Activated T-cell treated with anti-CD3 and anti-CD28 coated beads, Interleukin-2, amount 50 U/mL, for 1 hour (primary cell): Measurements from ENCODE around the gene CGB2.
"Not testable (repeated sequence)": the region's sequence is repeated elsewhere in the genome, so short reads cannot be mapped to it uniquely, and the experiment has no call there.

Experiments
- DNase-seq: peaks from one replicate; pipeline ENCODE4 v3.0.0-alpha.2; 2020

CGB2 gene

GRCh38 chr19:49038557-49039276 lies 7.0 kb downstream of the CGB2 start:
- DNase-seq: not testable (repeated sequence)

GRCh38 chr19:49039736-49040135 lies 8.0 kb downstream of the CGB2 start:
- DNase-seq: not testable (repeated sequence)

DNA sequence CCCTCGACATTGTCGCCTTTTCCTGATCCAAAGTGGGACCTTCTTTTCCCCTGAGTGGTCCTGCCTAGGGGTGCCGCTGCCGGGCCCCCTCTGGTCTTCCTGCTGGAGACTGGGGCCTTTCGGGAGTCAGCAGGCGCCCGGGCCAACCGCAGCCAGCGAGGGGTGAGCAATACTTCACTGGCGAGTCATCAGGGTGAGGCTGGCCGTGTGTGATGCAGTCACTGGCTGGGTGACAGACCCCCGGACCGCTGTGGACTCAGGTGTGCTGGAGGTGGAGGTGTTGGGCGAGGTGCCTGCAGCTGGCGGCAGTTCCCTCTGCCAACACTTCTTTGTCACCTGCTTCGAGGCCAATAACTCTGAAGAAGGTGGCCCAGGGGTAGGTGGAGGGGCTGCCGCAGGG lies 10.5 kb downstream of the CGB2 start:
- no peak for DNase-seq

GRCh38 chr19:49042666-49043065 lies 11.0 kb downstream of the CGB2 start:
- DNase-seq: not testable (repeated sequence)

DNA sequence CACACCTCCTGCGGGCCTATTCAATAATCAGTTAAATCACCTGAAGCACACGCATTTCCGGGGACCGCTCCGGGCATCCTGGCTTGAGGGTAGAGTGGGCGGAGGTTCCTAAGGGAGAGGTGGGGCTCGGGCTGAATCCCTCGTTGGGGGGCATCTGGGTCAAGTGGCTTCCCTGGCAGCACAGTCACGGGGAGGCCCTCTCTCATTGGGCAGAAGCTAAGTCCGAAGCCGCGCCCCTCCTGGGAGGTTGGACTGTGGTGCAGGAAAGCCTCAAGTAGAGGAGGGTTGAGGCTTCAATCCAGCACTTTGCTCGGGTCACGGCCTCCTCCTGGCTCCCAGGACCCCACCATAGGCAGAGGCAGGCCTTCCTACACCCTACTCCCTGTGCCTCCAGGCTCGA lies 11.9 kb downstream of the CGB2 start, which contains the start of gene CGB5:
Gene CGB5, plus strand, starts transcription at position 301 of the 400 bp plus-strand sequence. CDS start 362 bp downstream, outside the sequence.
- DNase-seq: not testable (repeated sequence)

- not testable (repeated sequence) for DNase-seq
These were observed 17.3 kb downstream of the CGB2 start, which contains the start of gene CGB8 for GRCh38 chr19:49049011-49049410. CGB8 (minus strand) TSS chr19:49049111; CDS start chr19:49048739, 372 bp downstream.

DNA sequence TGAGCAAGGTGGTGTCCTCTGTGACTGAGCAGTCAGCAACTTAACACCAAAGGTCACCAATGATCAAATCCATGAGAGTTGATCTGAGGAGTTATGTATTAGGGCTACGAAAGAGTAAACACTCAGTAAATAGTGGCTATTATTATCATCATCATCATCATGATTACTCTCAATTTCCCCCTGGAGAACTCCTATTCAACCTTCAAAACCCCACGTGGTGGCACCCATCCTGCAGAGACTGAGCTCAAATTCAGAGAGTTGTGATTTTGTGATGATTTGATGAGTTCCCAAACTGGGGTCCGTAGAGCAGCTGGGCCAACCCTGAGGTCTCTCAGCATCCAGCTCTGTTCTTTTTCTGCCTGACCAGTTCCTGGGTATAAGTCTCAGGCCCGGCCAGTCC lies 18.1 kb downstream of the CGB2 start:
- DNase-seq: not testable (repeated sequence)

DNA sequence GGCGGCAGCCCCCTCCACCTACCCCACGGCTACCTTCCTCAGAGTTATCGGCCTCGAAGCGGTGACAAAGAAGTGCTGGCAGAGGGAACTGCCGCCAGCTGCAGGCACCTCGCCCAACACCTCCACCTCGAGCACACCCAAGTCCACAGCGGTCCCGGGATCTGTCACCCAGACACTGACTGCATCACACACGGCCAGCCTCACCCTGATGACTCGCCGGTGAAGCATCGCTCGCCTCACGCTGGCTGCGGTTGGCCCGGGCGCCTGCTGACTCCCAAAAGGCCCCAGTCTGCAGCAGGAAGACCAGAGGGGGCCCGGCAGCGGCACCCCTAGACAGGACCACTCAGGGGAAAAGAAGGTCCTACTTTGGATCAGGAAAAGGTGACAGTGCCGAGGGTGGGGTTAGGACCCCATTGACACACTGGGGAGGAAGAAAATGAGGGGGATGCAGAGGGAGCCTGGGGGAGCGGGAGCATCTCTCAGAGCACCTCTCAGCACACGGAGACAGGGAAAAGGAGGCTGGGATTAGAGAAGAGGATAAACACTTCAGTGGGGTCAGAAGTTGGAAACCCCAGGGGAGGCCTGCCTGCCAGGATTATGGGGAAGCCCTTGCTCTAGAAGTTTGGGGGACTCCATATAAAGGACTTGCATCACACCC lies 18.8 kb downstream of the CGB2 start:
- DNase-seq: not testable (repeated sequence)

GRCh38 chr19:49056101-49056901 lies 24.6 kb downstream of the CGB2 start:
- peak; percentile 68 for DNase-seq

DNA sequence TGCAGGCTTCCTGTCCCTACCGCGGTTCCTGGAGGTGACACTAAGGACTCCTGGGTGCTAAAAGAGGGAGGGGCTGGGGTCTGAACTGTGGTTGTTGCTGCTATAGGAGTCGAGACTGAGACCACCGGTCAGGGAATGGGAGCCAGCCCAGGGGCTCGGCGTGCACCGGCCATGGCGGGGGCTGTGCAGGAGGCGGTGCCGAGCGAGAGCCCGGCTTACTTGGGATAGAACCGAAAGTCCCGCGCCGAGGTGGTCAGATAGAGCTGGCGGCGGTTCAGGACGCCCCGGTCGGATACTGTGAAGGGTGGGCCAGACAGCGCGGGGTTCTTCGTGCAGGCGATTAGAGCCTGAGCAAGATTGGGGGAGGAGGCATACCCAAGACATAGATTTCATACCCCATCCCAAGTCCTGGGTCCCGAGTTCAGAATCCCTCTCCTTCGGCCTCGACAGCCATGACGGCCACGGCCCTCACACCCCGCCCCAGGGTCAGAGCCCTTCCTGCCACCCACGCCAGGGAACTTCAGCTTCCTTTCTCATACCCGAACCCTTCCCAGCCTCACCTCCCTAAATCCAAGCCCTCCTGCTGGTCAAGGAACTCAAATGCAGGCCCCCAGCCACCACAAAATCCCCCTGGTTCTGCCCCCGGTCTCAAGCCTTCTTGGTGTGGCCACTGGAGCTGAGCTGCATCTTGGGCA lies 25.4 kb downstream of the CGB2 start:
- peak; percentile 31 for DNase-seq

DNA sequence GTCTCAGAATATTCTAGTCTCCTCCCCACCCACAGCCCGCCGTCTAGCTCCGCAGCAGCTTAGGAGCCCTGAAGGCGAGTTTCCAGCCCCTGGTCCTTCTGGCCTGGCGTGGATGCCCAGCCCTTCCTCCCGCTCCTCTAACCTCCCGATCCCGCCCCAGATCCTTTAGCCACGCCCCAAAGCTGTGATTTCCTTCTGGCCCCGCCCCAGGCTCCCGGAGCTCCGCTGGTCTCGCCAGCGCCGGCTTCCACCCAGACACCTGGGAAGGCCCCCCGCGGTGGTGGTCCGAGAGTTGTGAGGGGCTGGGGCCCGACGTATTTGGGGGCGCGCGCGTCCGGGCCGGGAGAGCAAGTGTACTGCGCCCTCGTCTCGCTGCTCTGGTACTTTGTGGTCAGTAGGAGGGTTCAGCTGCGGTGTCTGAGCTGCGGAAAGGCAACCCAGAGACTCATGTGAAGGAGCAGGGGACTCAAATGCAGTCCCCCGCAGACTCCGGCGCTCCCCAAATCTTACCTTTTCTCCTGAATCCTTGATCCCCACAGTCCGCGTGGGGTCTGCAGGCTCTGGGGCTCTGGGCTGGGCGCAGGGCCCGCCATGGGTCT lies 26.0 kb downstream of the CGB2 start, which contains the start of gene CGB7:
Gene CGB7, minus strand, starts transcription at position 114 of the 599 bp plus-strand sequence. CDS start 2,374 bp downstream, outside the sequence.
- DNase-seq: peak; percentile 55

GRCh38 chr19:49058562-49058961 lies 26.9 kb downstream of the CGB2 start:
- DNase-seq: no peak

DNA sequence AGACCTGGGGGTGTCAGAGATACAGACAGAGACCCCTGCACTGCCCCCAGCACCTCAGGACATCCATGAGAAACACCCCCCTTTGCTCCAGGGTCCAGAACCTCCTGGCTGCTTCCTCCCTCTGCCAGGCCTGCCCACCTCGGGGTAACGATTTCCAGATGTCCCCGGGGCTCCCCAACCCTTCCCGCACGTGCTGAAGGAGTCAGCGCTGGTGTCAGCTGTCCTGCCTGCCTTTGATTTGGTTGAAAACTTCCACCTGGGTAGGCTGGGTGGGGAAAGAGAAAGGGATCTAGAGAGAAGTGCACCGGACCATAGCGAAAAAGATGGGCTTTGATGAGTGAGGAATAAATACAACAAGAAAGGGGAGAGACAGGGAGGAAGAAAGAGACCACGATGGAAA lies 27.4 kb downstream of the CGB2 start:
- no peak for DNase-seq

DNA sequence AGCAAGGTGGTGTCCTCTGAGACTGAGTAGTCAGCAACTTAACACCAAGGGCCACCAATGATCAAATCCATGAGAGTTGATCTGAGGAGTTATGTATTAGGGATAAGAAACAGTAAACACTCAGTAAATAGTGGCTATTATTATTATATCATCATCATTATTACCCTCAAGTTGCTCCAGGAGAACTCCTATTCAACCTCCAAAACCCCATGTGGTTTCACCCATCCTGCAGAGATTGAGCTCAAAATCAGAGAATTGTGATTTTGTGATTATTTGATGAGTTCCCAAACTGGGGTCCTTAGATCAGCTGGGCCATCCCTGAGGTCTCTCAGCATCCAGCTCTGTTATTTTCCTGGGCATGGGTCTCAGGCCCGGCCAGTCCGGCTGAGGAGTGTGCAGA lies 29.3 kb downstream of the CGB2 start:
- DNase-seq: no peak

- no peak for DNase-seq
These were observed 29.8 kb downstream of the CGB2 start for GRCh38 chr19:49061445-49061844.

- DNase-seq: no peak
These were observed 32.4 kb downstream of the CGB2 start for GRCh38 chr19:49064029-49064629.

GRCh38 chr19:49064768-49065611 lies 33.3 kb downstream of the CGB2 start, which contains the start of gene NTF4:
NTF4 (minus strand) TSS chr19:49064818; CDS start chr19:49061997, 2,821 bp downstream.
- DNase-seq: no peak

DNA sequence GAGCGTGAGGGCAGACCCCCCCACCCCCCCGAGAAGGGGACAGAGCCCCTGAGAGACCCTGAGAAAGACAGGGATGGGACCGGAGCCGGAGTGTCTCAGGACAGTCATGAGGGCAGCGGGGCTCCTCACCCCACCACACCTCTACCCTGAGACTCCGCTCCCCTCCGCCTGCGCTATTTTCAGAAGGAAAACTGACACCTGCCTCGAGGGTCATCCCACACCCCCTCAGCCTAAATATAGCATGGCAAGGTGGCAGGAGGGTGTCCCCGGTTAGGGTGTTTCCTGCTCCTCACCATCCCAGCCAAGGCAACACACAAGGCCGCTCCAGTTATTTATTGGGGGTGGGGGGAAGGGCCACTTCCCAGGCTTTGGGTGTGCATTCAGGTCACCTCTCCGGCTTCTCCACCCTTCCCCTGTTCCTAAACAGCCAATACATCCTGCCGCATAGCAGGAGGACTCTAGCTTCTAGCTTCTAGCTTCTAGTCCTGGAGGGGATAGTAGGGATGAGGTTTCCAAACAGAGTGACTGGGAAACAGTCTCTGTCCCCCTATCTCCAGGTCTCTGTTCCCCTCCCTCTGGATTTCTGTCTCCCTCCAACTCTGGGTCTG lies 34.3 kb downstream of the CGB2 start:
- DNase-seq: no peak

GRCh38 chr19:49067554-49067953 lies 35.9 kb downstream of the CGB2 start:
- no peak for DNase-seq

DNA sequence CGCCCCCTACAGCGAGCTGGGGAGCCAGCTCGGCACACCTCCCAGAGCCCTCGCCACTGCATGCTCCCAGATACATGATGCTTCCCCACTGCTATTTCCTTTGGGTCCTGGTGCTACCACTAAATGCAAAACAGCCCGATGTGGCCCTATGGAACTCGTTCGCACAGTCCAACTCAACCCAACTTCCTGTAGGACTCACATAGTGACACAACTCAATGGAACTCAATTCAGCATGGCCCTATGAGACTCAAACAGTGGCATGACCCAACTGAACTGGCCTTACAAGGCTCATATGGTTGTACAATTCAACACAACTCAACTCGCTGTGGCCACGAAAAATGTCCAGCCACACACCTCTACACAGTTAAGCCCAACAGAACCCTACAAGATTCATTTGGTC lies 37.3 kb downstream of the CGB2 start:
- DNase-seq: no peak
